Neural crest cell (in vitro differentiated cells): ENCODE measurements around the gene EHD4. TPM values are rescaled to one million over a fixed set of nuclear protein-coding genes. Genes with fewer than 3 reads are reported as not detected.
A peak's percentile ranks its signal among the peaks of the same experiment; 100 is the strongest.

Experiments used
- DNase-seq: peaks from one replicate; pipeline ENCODE4 v3.0.0; 2021; ENCODE audit warnings: low read depth, mixed read lengths, low spot score
- H3K27ac Mint-ChIP-seq: one replicate; pipeline ENCODE4 v1.8.0; 2021; ENCODE audit warnings: mild to moderate bottlenecking, mixed read lengths; ENCODE audit not compliant: unreplicated experiment
- H3K27me3 Mint-ChIP-seq: 2 replicates; pipeline ENCODE4 v1.8.0; 2021; ENCODE audit warnings: low read depth, mild to moderate bottlenecking, mixed read lengths
- H3K36me3 Mint-ChIP-seq: 2 replicates; pipeline ENCODE4 v1.8.0; 2021; ENCODE audit warnings: low read depth, mild to moderate bottlenecking, mixed read lengths
- H3K4me1 Mint-ChIP-seq: 2 replicates; pipeline ENCODE4 v1.8.0; 2021; ENCODE audit warnings: mixed read lengths
- H3K4me3 Mint-ChIP-seq: one replicate; pipeline ENCODE4 v1.8.0; 2021; ENCODE audit warnings: mild to moderate bottlenecking, mixed read lengths
- H3K9me3 Mint-ChIP-seq: 2 replicates; pipeline ENCODE4 v1.8.0; 2021; ENCODE audit warnings: mixed read lengths
- CTCF ChIP-seq: fragments of 200-600 bp; sonication (generic); conservative IDR thresholded peaks from 2 replicates; pipeline ENCODE4 v1.5.0; 2021; ENCODE audit warnings: antibody characterized with exemption, mild to moderate bottlenecking
- total RNA-seq: library from RNA; stranded (reverse); gene quantifications from 2 replicates; pipeline ENCODE4 v1.2.1, GENCODE V29; 2021

EHD4 gene
- total RNA-seq, 1 donor from 2014 or later = 8.3 TPM

- H3K36me3 Mint-ChIP-seq = no peaks in the 10 kb centered on the region
- peaks cover 7% of the 10 kb centered on the region for H3K4me1 Mint-ChIP-seq
- no peak overlapping the region for H3K27ac Mint-ChIP-seq
- H3K4me3 Mint-ChIP-seq = no peak overlapping the region
- H3K27me3 Mint-ChIP-seq = no peaks in the 10 kb centered on the region
- no peaks in the 10 kb centered on the region for H3K9me3 Mint-ChIP-seq
- TF ChIP-seq CTCF = peak; percentile 93
- peak; percentile 77 for DNase-seq
These were observed 67.8 kb downstream of the EHD4 start for GRCh38 chr15:41904541-41905005.

- no peaks in the 10 kb centered on the region for H3K36me3 Mint-ChIP-seq
- H3K4me3 Mint-ChIP-seq = no peak overlapping the region
- H3K27me3 Mint-ChIP-seq = no peaks in the 10 kb centered on the region
- DNase-seq = no peak
- peaks cover 7% of the 10 kb centered on the region for H3K4me1 Mint-ChIP-seq
- H3K27ac Mint-ChIP-seq = peak overlapping the region; percentile 43
- H3K9me3 Mint-ChIP-seq = no peaks in the 10 kb centered on the region
- TF ChIP-seq CTCF = no peak
These were observed 68.6 kb downstream of the EHD4 start for GRCh38 chr15:41903782-41904181.

GRCh38 chr15:41901431-41901830 lies 70.9 kb downstream of the EHD4 start:
- Mint-ChIP-seq H3K4me1 (peaks cover 22% of the 10 kb centered on the region), H3K27ac (no peak overlapping the region), H3K4me3 (no peak overlapping the region), H3K27me3 (no peaks in the 10 kb centered on the region), H3K9me3 (no peaks in the 10 kb centered on the region), H3K36me3 (no peaks in the 10 kb centered on the region)
- no peak for DNase-seq
- no peak for TF ChIP-seq CTCF

GRCh38 chr15:41900526-41901380 lies 71.6 kb downstream of the EHD4 start:
- no peak for DNase-seq
- Mint-ChIP-seq H3K27me3 (no peaks in the 10 kb centered on the region), H3K4me1 (peaks cover 22% of the 10 kb centered on the region), H3K27ac (no peak overlapping the region), H3K9me3 (no peaks in the 10 kb centered on the region), H3K4me3 (no peak overlapping the region), H3K36me3 (no peaks in the 10 kb centered on the region)
- TF ChIP-seq CTCF = no peak

DNA sequence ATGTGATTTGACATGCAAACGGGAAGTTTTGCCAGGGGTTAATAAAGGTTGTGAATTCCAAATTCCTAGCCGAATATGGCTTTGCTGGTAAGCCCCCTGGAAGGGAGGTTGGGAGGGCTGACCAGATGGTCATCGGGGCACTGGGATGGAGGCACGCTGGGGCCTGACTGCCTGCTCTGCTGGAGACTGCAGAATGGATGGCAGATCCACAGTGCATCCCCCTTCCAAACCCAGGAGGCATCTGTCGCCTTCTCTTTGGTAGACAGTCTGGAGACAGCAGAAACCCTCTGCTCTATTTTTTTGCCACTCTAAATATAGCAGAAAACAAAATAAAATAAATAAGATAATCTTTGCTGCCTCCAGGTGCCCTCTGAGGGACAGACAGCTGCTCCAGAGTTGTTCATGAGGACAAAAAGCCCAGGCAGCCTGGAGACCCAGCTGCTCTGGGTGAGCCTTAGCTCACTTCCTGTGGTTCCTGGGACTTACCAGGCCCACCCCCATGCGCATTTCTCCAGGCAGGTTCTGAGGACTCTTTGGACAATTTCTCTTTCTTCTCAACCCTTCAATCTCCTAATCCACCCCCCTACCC lies 72.4 kb downstream of the EHD4 start:
- Mint-ChIP-seq H3K4me3 (no peak overlapping the region), H3K9me3 (no peaks in the 10 kb centered on the region), H3K4me1 (peaks cover 22% of the 10 kb centered on the region), H3K27ac (no peak overlapping the region), H3K27me3 (no peaks in the 10 kb centered on the region), H3K36me3 (no peaks in the 10 kb centered on the region)
- DNase-seq = no peak
- TF ChIP-seq CTCF = no peak
